RCC 7860 (cell line): ENCODE measurements around the gene HTRA1.

ENCODE experiments used
- DNase-seq: peaks from one replicate; pipeline ENCODE4 v3.0.0-alpha.2; 2015; ENCODE audit warnings: low spot score
- FAIRE-seq: peaks from 2 replicates; lab custom pipeline; 2012; peaks lifted over from hg19 to GRCh38; lab: Jason Lieb, UNC

The HTRA1 gene

DNA sequence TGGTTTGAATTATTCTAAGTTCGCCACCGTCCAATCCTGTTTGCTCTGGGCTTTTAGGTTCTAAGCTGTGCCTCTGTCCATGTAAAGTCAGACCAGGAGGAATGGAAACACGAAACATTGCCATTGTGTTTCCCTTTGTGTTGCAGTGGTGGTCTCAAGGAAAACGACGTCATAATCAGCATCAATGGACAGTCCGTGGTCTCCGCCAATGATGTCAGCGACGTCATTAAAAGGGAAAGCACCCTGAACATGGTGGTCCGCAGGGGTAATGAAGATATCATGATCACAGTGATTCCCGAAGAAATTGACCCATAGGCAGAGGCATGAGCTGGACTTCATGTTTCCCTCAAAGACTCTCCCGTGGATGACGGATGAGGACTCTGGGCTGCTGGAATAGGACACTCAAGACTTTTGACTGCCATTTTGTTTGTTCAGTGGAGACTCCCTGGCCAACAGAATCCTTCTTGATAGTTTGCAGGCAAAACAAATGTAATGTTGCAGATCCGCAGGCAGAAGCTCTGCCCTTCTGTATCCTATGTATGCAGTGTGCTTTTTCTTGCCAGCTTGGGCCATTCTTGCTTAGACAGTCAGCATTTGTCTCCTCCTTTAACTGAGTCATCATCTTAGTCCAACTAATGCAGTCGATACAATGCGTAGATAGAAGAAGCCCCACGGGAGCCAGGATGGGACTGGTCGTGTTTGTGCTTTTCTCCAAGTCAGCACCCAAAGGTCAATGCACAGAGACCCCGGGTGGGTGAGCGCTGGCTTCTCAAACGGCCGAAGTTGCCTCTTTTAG lies 52.9 kb downstream of the HTRA1 start:
- DNase-seq (no peak), FAIRE-seq (no peak)

DNA sequence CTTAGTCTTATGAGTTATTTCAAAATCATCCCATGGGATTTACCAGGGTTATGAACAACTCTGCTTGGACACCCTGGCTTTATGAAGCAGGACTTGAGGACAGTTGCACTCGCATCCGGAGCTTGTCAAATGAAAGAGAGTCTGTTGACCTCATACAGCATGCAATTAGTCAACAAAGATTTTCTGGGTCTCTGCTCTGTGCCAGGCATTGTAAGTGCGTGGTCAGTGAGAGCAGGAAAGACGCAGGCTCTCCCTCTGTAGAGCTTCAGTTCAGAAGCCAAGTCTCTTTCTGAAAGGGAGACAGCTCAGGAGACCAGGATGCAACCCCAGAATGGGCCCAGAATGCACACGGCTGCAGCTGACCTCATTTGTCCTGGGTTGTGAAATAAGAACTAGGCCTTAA lies 53.7 kb downstream of the HTRA1 start:
- FAIRE-seq (no peak), DNase-seq (no peak)

DNA sequence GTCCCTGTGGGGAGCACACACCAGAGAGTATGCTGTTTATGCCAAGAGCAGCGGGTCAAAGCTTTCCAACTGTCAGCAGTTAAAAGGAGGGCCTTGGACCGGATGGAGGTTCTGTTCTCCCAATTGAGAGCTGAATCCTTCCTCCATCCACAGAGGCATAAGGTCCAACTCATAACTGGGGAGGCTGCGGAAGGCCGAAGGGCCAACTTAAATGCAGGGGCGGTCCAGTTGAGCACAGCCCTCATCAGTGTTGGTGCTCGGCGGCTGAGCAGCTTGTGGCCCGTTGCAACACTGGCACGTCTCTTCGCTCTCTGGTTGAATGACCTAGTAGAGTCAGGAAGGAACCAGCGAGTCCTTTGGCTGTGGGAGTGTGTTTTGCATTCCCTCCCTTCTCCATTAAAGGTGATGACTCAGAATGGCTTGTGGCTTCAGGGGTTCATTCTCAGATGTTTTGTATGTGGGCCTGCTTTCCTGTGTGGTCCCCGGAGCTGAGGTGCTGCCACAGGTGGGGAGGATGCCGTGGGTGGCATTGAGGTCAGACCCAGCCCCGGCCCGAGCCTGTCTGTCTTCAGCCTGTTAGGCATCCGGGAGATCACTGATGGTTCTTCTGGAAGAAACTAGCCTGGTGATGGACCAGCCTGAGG lies 54.4 kb downstream of the HTRA1 start:
- FAIRE-seq (no peak), DNase-seq (peak; percentile 54)

DNA sequence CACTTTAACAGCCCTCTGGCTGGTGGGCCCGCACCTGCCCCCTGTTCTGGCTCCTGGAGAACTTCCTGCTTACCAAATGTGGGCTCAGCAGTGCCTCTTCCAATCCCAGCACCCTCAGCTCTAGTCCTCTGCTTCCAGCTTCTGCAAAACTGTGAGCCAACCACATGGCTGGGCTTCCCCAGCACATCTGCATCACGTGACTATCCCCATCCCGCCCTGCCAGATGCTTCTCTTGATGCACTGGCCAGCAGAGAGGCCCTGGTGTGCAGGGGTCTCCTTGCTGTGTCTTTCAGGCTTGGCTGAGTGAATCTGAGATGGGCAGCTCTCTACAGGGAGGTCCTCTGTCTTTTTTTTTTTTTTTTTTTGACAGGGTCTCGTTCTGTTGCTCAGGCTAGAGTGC lies 55.4 kb downstream of the HTRA1 start:
- DNase-seq (no peak), FAIRE-seq (no peak)

DNA sequence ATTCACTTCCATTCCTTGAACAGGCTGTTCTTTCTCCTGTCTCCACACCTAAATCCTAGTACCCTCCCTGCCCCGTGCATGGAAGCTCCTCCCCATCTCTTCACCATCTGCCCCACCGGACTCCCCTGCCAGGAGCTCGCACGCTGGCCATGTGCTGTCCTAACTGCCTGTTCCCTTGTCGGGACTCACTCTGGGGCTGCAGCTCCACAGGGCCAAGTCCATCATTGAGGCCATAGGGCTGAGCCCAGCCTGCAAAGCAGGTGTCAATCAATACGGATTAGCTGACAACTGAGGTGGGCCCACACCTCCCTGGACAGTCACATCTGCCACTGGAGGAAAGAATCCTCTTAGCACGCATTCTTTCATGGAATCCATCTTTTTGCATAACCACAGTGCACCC lies 57.8 kb downstream of the HTRA1 start:
- FAIRE-seq = no peak
- DNase-seq = no peak

DNA sequence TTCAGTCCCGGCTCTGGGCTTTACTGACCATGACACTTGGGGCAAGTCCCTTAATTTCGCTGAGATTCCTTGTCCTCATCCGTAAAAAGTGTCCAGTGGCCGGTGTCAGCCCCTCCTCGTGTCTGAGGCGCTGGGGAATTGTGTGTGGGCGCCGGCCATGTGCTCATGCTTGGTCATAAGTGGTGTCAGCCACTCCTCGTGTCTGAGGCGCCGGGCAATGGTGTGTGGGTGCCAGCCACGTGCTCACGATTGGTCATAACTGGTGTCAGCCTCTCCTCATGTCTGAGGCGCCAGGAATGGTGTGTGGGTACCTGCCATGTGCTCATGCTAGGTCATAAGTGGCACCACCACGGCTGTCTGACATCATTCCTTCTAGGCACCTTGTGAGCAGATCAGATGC lies 58.5 kb downstream of the HTRA1 start:
- DNase-seq = no peak
- no peak for FAIRE-seq

DNA sequence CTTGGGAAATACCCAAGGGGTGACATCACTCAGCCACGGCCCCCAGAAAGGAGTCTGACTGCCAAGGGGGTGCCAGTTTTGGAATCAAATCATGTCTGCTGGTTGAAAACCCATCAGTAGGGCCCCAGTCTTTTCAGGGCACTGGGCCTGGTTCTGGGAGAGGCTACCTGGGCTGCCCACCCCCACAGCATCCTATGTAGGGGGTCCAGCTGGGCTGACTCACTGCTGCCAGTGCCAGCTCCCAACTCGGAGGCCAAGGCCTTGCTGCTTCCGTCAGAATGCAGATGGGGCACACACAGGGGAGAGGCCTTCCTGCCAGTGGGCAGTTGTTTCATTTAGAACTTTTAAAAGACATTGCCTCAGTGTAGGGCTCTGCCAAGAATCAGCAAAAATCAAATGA lies 59.7 kb downstream of the HTRA1 start:
- no peak for DNase-seq
- no peak for FAIRE-seq

DNA sequence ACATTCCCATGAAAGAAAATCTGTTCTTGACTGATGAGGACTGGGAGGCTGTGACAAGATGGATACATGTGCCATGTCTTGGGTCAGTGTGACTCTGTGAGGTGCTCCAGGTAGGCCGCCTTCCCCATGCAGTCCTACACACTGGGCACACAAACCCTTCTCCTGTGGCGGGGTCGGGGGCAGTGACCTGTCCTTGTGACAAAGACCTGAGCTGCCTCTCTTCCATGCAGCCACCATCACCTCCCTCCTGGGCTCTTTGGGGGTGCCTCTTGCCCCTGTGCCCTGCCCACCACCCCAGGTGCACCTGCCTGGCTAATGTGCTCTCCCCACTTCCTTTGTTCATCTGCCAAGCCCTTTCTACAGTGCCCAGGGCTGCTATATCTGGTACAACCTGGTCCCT lies 63.5 kb downstream of the HTRA1 start:
- FAIRE-seq (no peak), DNase-seq (no peak)

DNA sequence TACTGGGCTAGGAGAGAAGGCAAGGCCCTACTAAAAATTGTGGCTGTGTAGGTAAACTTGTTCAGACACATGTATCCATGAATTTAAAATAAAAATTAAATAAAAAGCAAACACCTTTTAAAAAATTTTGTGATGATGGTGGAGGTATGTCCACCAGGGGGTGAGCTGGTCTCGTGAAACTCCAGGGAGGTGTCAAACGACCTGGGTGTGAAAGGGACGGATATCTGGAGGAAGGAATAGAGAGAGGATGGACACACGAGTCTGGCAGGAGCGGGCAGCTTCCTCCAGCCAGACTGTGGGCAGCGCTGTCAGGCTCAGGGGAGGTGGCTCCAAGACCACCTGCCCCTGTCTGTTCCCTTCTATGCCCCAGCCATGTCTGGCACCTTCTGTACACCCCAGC lies 64.4 kb downstream of the HTRA1 start:
- no peak for FAIRE-seq

DNA sequence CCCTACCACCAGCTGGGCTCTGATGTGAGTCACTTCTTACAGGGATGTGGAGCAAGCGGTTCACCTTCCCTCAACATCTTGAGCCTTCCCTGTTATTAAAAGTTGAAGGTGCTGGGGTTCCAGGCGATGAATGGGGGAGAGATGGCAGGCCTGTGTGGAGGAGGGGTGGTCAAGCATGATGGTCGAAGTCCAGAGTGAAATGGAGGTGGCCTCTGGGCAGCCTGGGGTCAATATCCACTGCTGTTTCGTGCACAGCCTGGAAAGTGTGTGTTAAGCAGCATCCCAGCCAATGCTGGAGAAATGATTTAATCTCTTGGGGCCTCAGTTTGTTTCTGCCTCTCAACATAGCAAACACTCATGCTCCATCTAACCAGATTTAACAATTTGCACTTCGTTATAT lies 65.5 kb downstream of the HTRA1 start:
- no peak for DNase-seq
- no peak for FAIRE-seq

More for the DNA sequence above, 64.4 kb downstream of the HTRA1 start:
- no peak for DNase-seq

DNA sequence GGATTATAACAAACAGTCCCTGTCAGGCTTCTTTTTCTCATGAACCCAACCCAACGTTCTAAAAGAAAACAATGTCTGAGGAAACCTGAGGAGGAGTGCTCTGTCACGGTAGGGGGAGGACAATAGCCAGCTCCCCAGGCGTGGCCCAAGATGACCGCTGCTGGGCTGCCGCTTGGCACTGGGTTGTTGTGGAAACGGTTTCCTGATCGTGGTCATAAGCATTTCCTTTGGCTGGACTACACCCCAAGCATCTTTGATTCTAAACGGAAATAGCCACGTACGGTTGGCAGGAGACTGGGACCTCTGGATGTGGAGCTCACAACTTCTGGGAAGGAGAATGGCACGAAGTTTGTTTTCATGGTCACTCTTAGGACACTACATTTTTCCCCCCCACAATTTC lies 68.8 kb downstream of the HTRA1 start:
- FAIRE-seq = no peak
- no peak for DNase-seq

DNA sequence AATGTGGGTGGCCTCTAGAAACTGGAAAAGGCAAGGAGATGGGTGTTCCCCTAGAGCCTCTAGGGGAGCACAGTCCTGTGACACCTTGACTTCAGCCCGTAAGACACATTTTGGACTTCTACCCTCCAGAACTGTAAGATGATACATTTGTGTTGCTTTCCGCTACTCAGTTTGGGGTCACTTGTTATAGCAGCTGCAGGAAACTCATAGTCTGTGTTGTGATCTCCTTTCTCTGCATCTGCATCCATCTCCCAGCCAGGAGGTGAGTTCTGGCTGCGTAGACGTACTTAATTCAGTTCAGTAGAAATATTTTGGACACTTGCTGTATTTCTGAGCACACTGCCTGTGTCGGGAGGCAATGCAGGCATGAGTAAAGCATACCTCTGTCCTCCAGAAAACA lies 69.9 kb downstream of the HTRA1 start:
- no peak for DNase-seq
- no peak for FAIRE-seq

DNA sequence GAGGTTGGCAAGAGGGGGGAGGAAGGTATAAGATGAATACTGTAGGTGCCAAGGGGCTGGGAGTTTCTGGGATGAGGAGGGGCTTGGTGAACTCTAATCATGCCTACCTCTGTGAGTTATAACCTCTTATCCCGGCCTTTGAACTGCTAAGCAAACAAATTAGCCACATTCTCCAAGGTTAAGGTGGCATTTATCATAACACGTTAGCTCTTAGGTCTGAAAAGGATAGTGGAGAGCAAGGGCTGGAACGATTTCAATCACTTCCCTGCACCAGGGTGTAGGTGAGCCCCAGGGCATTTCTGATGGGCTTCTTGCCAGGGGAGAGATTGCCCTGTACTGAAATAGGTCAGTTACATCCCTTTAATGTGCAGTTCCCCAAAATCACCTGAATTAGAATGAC lies 70.6 kb downstream of the HTRA1 start:
- FAIRE-seq = no peak

DNA sequence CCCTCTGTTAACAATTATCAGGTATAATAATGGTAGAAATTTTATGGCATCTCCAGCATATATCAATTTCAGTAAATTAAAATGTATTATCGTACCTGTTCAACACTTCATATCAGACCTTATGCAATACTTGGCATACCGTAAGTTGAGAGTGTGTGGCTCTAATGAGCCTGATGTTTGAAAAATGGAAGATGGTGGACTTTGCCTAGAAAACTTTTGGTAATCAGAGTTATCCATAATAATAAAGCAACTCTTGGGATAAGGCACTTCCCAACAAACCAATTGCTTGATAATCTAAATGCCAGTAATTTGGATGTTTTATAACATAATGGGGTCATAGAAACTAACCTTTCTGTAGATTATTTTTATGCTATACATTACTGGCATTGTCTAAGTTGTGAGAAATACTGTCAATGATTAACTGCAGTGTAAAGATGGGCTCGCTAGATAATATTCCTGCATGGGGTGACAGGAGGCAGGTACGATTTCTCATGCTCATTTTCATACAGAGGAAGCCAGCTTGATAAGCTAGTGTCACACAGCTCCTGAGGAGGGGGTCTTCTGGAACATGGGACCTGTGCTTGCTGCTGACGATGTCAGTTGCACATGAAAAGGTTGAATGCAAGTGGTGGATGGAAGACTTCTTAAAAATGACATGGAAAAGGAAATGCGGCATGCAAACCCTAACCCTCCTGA lies 71.4 kb downstream of the HTRA1 start:
- FAIRE-seq = no peak
- no peak for DNase-seq

More for the DNA sequence above, 70.6 kb downstream of the HTRA1 start:
- no peak for DNase-seq

DNA sequence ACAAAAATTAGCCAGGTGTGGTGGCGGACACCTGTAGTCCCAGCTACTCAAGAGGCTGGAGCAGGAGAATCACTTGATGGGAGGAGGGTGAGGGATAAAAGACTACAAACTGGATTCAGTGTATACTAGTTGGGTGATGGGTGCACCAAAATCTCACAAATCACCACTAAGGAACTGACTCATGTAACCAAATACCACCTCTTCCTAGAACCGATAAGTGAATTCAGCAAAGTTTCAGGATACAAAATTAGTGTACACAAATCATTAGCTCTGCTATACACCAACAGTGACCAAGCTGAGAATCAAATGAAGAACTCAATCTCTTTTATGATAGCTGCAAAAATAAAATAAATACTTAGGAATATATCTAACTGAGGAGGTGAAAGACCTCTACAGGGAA lies 76.2 kb downstream of the HTRA1 start:
- no peak for DNase-seq
- FAIRE-seq = no peak

DNA sequence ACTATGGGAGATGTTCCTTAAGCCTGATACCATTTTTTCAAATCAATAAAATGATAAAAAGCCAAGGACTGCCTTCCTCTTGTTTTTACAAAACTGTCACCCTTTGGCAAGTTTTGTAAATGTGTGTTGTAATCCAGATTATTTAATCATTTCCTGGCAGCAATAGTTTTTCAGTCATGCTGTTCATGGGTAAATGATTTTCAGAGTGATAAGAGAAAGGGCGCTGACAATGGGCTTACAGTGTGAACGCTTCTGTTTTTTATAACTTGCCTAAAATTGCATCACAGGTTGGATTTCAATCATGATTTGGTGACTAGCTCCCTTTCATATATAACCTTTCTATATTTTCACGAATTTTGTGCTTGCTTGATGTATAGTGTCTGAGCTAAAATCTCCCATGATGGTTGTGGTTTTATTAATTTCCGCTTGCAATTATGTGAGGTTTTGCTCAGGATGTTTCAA lies 80.2 kb downstream of the HTRA1 start:
- FAIRE-seq (no peak), DNase-seq (no peak)

DNA sequence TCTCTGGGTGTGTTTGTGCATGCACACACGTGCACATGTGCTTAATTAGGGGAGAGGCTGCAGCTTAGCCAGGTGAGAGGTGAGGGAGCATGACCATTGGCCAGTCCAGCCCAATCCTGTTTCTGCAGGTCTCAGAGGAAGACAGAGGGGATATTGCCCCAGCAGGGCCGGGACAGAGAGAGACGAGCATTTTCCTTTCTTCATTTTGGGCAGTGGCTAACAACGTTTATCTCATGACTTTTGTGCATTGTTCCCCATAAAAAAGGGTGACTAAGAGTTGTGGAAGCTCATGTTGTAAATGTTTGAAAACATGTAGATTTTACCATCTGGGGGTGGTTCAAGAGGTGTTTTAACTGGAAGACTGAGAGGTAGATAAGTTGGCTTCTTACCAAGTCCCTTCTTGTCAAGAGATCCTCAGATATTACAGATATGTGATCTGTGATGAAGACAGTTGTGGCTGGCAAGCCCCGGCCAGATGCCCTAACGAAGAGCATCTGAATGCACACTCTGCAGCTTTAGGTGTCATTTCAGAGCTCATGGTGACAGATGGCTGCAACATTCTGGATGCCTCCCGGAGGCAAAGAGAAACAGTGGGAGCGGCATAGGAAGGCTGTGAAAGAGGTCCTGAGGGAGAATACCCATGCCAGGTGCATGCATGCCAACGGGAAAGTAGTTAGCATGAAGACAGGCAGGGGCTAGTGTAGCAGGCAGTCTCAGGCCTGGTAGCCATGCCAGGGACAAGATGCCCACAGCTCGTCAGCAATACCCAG lies 82.5 kb downstream of the HTRA1 start:
- no peak for FAIRE-seq
- DNase-seq = no peak

DNA sequence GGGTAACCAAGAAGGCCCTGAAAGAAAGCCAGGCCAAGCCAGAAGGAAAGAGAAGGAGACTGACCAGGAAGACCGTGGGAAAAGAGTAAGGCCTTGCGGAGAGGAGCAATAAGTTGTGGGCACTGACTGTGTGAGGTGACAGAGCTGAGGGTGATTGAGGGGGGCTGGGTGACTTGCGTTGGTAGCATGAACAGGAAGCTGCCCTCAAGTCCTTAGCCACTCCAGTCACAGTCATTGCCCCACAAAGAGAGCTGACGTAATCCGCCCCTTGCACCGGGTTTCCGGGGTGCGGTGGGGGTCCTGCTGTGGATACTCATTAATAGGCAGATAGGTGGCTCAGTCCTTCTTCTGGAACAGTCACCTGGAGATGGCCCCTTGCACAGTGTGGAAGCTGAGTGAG lies 83.1 kb downstream of the HTRA1 start:
- FAIRE-seq (no peak), DNase-seq (no peak)

DNA sequence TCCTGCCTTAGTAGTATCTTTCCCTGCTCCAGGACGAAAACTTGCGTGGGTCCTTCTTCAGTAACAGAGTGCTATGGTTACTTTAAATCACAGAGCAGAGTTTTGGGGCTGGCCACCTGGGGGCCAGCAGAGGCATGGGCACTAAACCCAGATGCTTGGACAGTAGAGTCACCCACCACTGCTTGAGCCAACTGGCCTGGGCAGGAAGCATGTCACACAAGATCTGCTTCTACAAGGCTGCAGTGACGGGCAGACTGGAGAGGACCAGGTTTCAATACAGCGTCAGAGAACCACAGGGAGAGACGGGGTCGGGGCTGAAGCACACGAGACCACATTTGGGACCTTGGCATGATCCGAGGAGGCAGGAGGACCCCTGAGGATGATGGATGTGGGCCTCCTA lies 84.9 kb downstream of the HTRA1 start:
- no peak for FAIRE-seq
- DNase-seq = no peak

DNA sequence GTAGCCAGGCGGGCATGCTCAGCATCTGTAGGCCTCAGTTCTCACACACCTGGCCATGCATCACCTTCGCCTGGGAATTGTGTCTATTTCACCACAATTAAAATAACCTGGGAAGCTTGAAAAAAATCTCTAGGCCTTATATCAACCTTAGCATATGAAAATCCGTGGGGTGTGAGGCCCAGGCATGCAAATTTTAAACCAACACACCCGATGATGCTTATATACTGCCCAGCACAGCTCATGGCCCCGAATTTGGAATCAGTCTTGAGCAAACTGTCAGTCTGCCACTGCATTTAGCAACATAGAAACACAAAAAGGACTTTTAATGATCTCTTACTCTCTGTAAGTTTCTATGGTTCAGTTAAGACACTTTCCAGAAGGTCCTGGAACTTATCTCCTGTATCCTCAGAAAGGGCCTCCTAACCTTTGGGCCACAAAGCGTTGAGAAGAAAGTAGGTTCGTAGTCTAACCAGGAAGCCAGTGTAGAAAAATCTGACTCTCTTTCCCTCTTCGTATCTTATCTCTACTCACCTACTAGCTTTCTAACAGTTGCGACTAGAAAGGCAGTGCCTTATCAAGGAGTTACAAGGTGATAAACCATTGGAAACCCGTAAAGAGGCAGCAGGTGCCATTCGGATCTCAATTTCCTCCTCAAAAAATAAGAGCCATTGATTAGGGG lies 87.2 kb downstream of the HTRA1 start:
- no peak for DNase-seq
- no peak for FAIRE-seq

DNA sequence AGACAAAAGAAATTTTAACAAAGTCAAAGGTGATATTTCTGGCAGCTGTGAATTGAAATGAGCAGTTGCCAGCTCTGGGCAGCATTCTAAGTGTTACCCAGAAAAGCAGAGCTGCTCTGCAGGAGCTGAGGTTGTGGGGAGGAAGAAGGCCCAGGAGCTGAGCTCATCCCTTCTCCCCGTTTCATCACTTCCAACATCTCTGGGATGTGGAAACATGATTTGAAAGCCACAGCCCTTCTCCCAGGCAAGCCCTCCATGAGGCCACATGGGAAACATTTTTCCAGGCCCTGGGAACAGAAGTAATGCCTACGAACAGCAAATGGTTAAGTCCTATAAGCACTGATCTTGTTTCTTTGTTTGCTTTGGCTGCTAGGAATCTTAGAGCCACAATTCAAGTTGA lies 88.3 kb downstream of the HTRA1 start:
- DNase-seq (no peak), FAIRE-seq (no peak)
